Keratinocyte (primary cell): Measurements from ENCODE around the gene CTDSP2. TPM values are rescaled to one million over a fixed set of nuclear protein-coding genes. Genes with fewer than 3 reads are reported as not detected.

Experiments used
- DNase-seq: peaks from one replicate; pipeline ENCODE4 v3.0.0-alpha.2; 2011; ENCODE audit warnings: low read depth, missing footprints, low spot score
- FAIRE-seq: peaks from 2 replicates; lab custom pipeline; 2011; peaks lifted over from hg19 to GRCh38; lab: Jason Lieb, UNC
- H2AFZ ChIP-seq: 2 replicates; pipeline ENCODE4 v1.6.0; 2012; ENCODE audit warnings: low read length, control low read depth, inconsistent platforms; ENCODE audit not compliant: control insufficient read depth
- H3K27ac ChIP-seq: 2 replicates; pipeline ENCODE4 v1.5.1; 2011; ENCODE audit warnings: low read length; ENCODE audit not compliant: control insufficient read depth, insufficient read depth
- H3K27me3 ChIP-seq: 3 replicates; pipeline ENCODE4 v1.6.0; 2011; ENCODE audit warnings: low read length; ENCODE audit not compliant: control insufficient read depth, insufficient read depth; ENCODE audit errors: extremely low read depth
- H3K36me3 ChIP-seq, 2 experiments: 2 replicates in 1 of 2; 3 replicates in 1 of 2; pipeline ENCODE4 v1.5.1; 2011; ENCODE audit warnings: low read length in 2 of 2, mild to moderate bottlenecking in 1 of 2; ENCODE audit not compliant: control insufficient read depth in 2 of 2, insufficient read depth in 2 of 2; ENCODE audit errors: extremely low read depth in 1 of 2
- H3K4me1 ChIP-seq: 3 replicates; pipeline ENCODE4 v1.5.1; 2011; ENCODE audit warnings: low read length; ENCODE audit not compliant: control insufficient read depth, insufficient read depth; ENCODE audit errors: extremely low read depth
- H3K4me2 ChIP-seq: 3 replicates; pipeline ENCODE4 v1.6.0; 2011; ENCODE audit warnings: low read depth, low read length; ENCODE audit not compliant: control insufficient read depth, insufficient read depth; ENCODE audit errors: extremely low read depth
- H3K4me3 ChIP-seq, 3 experiments: fragments of 200-600 bp in 1 of 3; sonication (generic) in 1 of 3; 2 replicates in 2 of 3; 3 replicates in 1 of 3; pipeline ENCODE4 v1.5.1; 2011 to 2016; ENCODE audit warnings: low read length in 3 of 3, mild to moderate bottlenecking in 3 of 3, control low read depth in 2 of 3, inconsistent platforms in 1 of 3, low read depth in 1 of 3, mixed read lengths in 1 of 3, mixed run types in 1 of 3, moderate library complexity in 1 of 3; ENCODE audit not compliant: control insufficient read depth in 2 of 3, insufficient read depth in 2 of 3; ENCODE audit errors: extremely low read depth in 1 of 3
- H3K79me2 ChIP-seq: 2 replicates; pipeline ENCODE4 v1.6.0; 2012; ENCODE audit warnings: low read length; ENCODE audit not compliant: control insufficient read depth, insufficient read depth
- H3K9ac ChIP-seq: 3 replicates; pipeline ENCODE4 v1.6.0; 2011; ENCODE audit warnings: low read length; ENCODE audit not compliant: control insufficient read depth, insufficient read depth; ENCODE audit errors: extremely low read depth
- H3K9me1 ChIP-seq: 3 replicates; pipeline ENCODE4 v1.6.0; 2011; ENCODE audit warnings: low read length; ENCODE audit not compliant: control insufficient read depth, insufficient read depth; ENCODE audit errors: extremely low read depth
- H3K9me3 ChIP-seq: 2 replicates; pipeline ENCODE4 v1.5.1; 2012; ENCODE audit warnings: low read depth, low read length; ENCODE audit not compliant: control insufficient read depth
- H4K20me1 ChIP-seq: 3 replicates; pipeline ENCODE4 v1.6.0; 2011; ENCODE audit warnings: low read length; ENCODE audit not compliant: control insufficient read depth, insufficient read depth; ENCODE audit errors: extremely low read depth
- CTCF ChIP-seq, 3 experiments: IDR thresholded peaks in 1 of 3; conservative IDR thresholded peaks in 1 of 3; optimal IDR thresholded peaks in 1 of 3; 2 replicates in 2 of 3; 3 replicates in 1 of 3; pipeline versions ENCODE3 to v1.5.1; 2011; ENCODE audit warnings: low read length in 3 of 3, mild to moderate bottlenecking in 3 of 3, moderate library complexity in 2 of 3, control low read depth in 1 of 3, inconsistent platforms in 1 of 3; ENCODE audit not compliant: insufficient read depth in 2 of 3; ENCODE audit errors: extremely low read depth in 1 of 3
- EZH2 ChIP-seq: IDR thresholded peaks from one replicate; pipeline ENCODE4 v1.6.1; 2012; ENCODE audit warnings: inconsistent platforms, mild to moderate bottlenecking, low read length, moderate library complexity
- dilution Hi-C: fragments of 300-500 bp; cut with MboI; formaldehyde crosslinking; loops from one replicate; pipeline ENCODE4 v1.7.0; 2020; ENCODE audit warnings: low sequenced_read_pairs; ENCODE audit not compliant: extremely low pct_ligation_motif_present
- polyA plus RNA-seq, 5 experiments: library from polyadenylated mRNA; depleted of rRNA in 3 of 5; stranded (reverse) in 3 of 5; stranded (forward) in 1 of 5; unstranded in 1 of 5; fragments of >200 nt; gene quantifications; 1 replicate in 1 of 5; 2 replicates in 3 of 5; 3 replicates in 1 of 5; pipeline versions ENCODE4 v1.2.1 to v1.2.3, GENCODE V29; 2011 to 2012; ENCODE audit warnings: missing spikeins in 2 of 5, low read depth in 1 of 5, low replicate concordance in 1 of 5

The CTDSP2 gene
- polyA plus RNA-seq, 1 donor (not counting 4 experiments of a cell fraction or from before 2014, with no cell fraction given) = 54.6 TPM

GRCh38 chr12:57817261-57817989 lies 29.1 kb downstream of the CTDSP2 start:
- H3K9me1 ChIP-seq = no peaks in the 10 kb centered on the region
- H4K20me1 ChIP-seq = no peaks in the 10 kb centered on the region
- DNase-seq (no peak), FAIRE-seq (no peak)
- no peak overlapping the region for H3K4me3 ChIP-seq
- H3K4me1 ChIP-seq = no peaks in the 10 kb centered on the region
- no peak overlapping the region for H3K27ac ChIP-seq
- dilution Hi-C loops = no loop called here
- H3K27me3 ChIP-seq = no peaks in the 10 kb centered on the region
- H3K36me3 ChIP-seq = peaks cover 6 to 10% of the 10 kb centered on the region in 2 experiments
- H3K9me3 ChIP-seq = no peaks in the 10 kb centered on the region
- TF ChIP-seq CTCF (optimal IDR thresholded peaks at IDR 0.05 in 1 of 3, IDR thresholded peaks at IDR 0.05 in 1 of 3, conservative IDR thresholded peaks at IDR 0.05 in 1 of 3; ENCODE audit: extremely low read depth in 1 of 3, insufficient read depth in 2 of 3, low read length in 3 of 3) = no peak
- no peak for TF ChIP-seq EZH2
- H3K4me2 ChIP-seq = no peak overlapping the region
- H2AFZ ChIP-seq = no peak overlapping the region
- no peaks in the 10 kb centered on the region for H3K79me2 ChIP-seq
- H3K9ac ChIP-seq = no peak overlapping the region

GRCh38 chr12:57816855-57817151 lies 29.7 kb downstream of the CTDSP2 start:
- DNase-seq (no peak), FAIRE-seq (no peak)
- Histone ChIP-seq H3K9ac (no peak overlapping the region), H3K27ac (no peak overlapping the region), H3K9me3 (no peaks in the 10 kb centered on the region), H3K4me2 (no peak overlapping the region), H2AFZ (no peak overlapping the region), H3K9me1 (no peaks in the 10 kb centered on the region), H3K4me3 (no peak overlapping the region), H3K36me3 (peaks cover 5 to 11% of the 10 kb centered on the region in 2 experiments), H3K27me3 (no peaks in the 10 kb centered on the region), H3K79me2 (no peaks in the 10 kb centered on the region), H3K4me1 (no peaks in the 10 kb centered on the region), H4K20me1 (no peaks in the 10 kb centered on the region)
- dilution Hi-C loops = no loop called here
- no peak for TF ChIP-seq CTCF (optimal IDR thresholded peaks at IDR 0.05 in 1 of 3, IDR thresholded peaks at IDR 0.05 in 1 of 3, conservative IDR thresholded peaks at IDR 0.05 in 1 of 3; ENCODE audit: extremely low read depth in 1 of 3, insufficient read depth in 2 of 3, low read length in 3 of 3)
- TF ChIP-seq EZH2 = no peak
